AG09319 (cell line): Measurements from ENCODE around the gene MLC1.

ENCODE experiments used
- DNase-seq: peaks from one replicate; pipeline ENCODE4 v3.0.0-alpha.2; 2010; ENCODE audit warnings: low read depth; ENCODE audit errors: extremely low read depth
- CTCF ChIP-seq: IDR thresholded peaks from 2 replicates; pipeline ENCODE4 v1.5.1; 2011; ENCODE audit warnings: low read depth, mild to moderate bottlenecking, inconsistent platforms, low read length, moderate library complexity

The MLC1 gene

GRCh38 chr22:50085211-50085972, at the start of gene MLC1:
TSS of gene MLC1 (minus strand) at chr22:50085426. CDS start at chr22:50084902, 524 bp downstream.
- no peak for TF ChIP-seq CTCF

GRCh38 chr22:50134481-50134880, 49.3 kb upstream of the MLC1 start:
- no peak for TF ChIP-seq CTCF
- DNase-seq = no peak

More at GRCh38 chr22:50085211-50085972, at the start of gene MLC1:
- no peak for DNase-seq

- DNase-seq = no peak
- no peak for TF ChIP-seq CTCF
These were observed 46.7 kb upstream of the MLC1 start for GRCh38 chr22:50131894-50132293.

GRCh38 chr22:50129121-50129736, 44.0 kb upstream of the MLC1 start:
- DNase-seq = peak; percentile 46
- no peak for TF ChIP-seq CTCF

GRCh38 chr22:50125029-50125428, 39.8 kb upstream of the MLC1 start:
- no peak for TF ChIP-seq CTCF
- DNase-seq = no peak

GRCh38 chr22:50123119-50123518, 37.9 kb upstream of the MLC1 start:
- no peak for DNase-seq
- no peak for TF ChIP-seq CTCF

GRCh38 chr22:50121202-50121740, 36.0 kb upstream of the MLC1 start:
- DNase-seq = no peak
- no peak for TF ChIP-seq CTCF
